SK-N-MC (cell line): ENCODE data around the gene TMEM259.

Experiments
- EZH2 ChIP-seq: fragments of 200-600 bp; sonication (generic); IDR thresholded peaks from one replicate; pipeline ENCODE4 v1.6.1; 2017; ENCODE audit warnings: antibody characterized with exemption
- POLR2AphosphoS5 ChIP-seq: IDR thresholded peaks from 2 replicates; pipeline ENCODE4 v1.6.1; 2012; ENCODE audit warnings: mild to moderate bottlenecking, low read depth, low read length, borderline replicate concordance

- no peak for TF ChIP-seq POLR2AphosphoS5
- no peak for TF ChIP-seq EZH2
These were observed 33.4 kb upstream of the TMEM259 start for GRCh38 chr19:1054102-1055027.
